ENCODE measurements around the gene MRPL2. TPM values are rescaled to one million over a fixed set of nuclear protein-coding genes. Genes with fewer than 3 reads are reported as not detected.

Gene MRPL2
- total and polyA plus RNA-seq, 2 of the 8 experiments (the other 6 are each of a cell fraction or from before 2014, with no cell fraction given), result 58.7 to 99.9 TPM

DNA sequence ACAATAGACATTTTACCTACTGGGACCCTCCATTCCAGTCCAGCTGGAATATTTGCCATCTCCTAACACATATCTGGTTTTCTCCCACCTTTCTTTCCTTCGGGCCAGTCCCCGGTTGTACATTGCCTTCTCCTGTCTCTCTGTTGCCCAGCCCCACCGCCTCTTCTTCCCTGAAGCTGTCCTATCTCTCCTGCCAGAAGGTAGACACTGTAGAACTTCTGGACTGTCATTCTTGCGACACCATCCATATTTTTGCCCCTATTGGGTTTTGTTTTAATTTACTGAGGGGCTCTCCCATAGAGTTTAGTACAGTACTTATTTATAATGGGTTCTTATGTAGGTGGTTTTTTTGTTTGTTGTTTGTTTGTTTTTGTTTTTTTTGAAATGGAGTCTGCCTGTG is 21.8 kb upstream of the MRPL2 start (continued):
- TF ChIP-seq, protein P1, sequence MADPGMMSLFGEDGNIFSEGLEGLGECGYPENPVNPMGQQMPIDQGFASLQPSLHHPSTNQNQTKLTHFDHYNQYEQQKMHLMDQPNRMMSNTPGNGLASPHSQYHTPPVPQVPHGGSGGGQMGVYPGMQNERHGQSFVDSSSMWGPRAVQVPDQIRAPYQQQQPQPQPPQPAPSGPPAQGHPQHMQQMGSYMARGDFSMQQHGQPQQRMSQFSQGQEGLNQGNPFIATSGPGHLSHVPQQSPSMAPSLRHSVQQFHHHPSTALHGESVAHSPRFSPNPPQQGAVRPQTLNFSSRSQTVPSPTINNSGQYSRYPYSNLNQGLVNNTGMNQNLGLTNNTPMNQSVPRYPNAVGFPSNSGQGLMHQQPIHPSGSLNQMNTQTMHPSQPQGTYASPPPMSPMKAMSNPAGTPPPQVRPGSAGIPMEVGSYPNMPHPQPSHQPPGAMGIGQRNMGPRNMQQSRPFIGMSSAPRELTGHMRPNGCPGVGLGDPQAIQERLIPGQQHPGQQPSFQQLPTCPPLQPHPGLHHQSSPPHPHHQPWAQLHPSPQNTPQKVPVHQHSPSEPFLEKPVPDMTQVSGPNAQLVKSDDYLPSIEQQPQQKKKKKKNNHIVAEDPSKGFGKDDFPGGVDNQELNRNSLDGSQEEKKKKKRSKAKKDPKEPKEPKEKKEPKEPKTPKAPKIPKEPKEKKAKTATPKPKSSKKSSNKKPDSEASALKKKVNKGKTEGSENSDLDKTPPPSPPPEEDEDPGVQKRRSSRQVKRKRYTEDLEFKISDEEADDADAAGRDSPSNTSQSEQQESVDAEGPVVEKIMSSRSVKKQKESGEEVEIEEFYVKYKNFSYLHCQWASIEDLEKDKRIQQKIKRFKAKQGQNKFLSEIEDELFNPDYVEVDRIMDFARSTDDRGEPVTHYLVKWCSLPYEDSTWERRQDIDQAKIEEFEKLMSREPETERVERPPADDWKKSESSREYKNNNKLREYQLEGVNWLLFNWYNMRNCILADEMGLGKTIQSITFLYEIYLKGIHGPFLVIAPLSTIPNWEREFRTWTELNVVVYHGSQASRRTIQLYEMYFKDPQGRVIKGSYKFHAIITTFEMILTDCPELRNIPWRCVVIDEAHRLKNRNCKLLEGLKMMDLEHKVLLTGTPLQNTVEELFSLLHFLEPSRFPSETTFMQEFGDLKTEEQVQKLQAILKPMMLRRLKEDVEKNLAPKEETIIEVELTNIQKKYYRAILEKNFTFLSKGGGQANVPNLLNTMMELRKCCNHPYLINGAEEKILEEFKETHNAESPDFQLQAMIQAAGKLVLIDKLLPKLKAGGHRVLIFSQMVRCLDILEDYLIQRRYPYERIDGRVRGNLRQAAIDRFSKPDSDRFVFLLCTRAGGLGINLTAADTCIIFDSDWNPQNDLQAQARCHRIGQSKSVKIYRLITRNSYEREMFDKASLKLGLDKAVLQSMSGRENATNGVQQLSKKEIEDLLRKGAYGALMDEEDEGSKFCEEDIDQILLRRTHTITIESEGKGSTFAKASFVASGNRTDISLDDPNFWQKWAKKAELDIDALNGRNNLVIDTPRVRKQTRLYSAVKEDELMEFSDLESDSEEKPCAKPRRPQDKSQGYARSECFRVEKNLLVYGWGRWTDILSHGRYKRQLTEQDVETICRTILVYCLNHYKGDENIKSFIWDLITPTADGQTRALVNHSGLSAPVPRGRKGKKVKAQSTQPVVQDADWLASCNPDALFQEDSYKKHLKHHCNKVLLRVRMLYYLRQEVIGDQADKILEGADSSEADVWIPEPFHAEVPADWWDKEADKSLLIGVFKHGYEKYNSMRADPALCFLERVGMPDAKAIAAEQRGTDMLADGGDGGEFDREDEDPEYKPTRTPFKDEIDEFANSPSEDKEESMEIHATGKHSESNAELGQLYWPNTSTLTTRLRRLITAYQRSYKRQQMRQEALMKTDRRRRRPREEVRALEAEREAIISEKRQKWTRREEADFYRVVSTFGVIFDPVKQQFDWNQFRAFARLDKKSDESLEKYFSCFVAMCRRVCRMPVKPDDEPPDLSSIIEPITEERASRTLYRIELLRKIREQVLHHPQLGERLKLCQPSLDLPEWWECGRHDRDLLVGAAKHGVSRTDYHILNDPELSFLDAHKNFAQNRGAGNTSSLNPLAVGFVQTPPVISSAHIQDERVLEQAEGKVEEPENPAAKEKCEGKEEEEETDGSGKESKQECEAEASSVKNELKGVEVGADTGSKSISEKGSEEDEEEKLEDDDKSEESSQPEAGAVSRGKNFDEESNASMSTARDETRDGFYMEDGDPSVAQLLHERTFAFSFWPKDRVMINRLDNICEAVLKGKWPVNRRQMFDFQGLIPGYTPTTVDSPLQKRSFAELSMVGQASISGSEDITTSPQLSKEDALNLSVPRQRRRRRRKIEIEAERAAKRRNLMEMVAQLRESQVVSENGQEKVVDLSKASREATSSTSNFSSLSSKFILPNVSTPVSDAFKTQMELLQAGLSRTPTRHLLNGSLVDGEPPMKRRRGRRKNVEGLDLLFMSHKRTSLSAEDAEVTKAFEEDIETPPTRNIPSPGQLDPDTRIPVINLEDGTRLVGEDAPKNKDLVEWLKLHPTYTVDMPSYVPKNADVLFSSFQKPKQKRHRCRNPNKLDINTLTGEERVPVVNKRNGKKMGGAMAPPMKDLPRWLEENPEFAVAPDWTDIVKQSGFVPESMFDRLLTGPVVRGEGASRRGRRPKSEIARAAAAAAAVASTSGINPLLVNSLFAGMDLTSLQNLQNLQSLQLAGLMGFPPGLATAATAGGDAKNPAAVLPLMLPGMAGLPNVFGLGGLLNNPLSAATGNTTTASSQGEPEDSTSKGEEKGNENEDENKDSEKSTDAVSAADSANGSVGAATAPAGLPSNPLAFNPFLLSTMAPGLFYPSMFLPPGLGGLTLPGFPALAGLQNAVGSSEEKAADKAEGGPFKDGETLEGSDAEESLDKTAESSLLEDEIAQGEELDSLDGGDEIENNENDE (IDR thresholded peaks at IDR 0.05; ENCODE audit: insufficient replicate concordance, low read length), result no peak
